ENCODE data around the gene PLVAP.

The PLVAP gene

GRCh38 chr19:17401628-17402027, 24.5 kb upstream of the PLVAP start:
- no peaks in the 10 kb centered on the region for H3K36me3 ChIP-seq (ENCODE audit: low read length)
- H3K4me2 ChIP-seq (ENCODE audit: low read depth, low read length, poor library complexity, severe bottlenecking), result no peak overlapping the region
- no peaks in the 10 kb centered on the region for H3K9me3 ChIP-seq (ENCODE audit: insufficient read depth, low read length)
- no peak overlapping the region for H3K4me3 ChIP-seq (ENCODE audit: insufficient read depth, low read length, poor library complexity, severe bottlenecking)
- no peak overlapping the region for H2AFZ ChIP-seq (ENCODE audit: low read depth, low read length, severe bottlenecking)
- peaks cover 8% of the 10 kb centered on the region; the same call in 1 of the 2 replicates for H3K79me2 ChIP-seq (ENCODE audit: insufficient read depth, low read length)
- no peaks in the 10 kb centered on the region for H4K20me1 ChIP-seq (ENCODE audit: low read depth, low read length)
- H3F3A ChIP-seq (ENCODE audit: insufficient read depth), result peaks cover 3% of the 10 kb centered on the region; the same call in 1 of the 2 replicates
- H3K27me3 ChIP-seq (ENCODE audit: low read length), result no peaks in the 10 kb centered on the region
- no peak overlapping the region for H3K9ac ChIP-seq (ENCODE audit: low read length)
- H3K27ac ChIP-seq (ENCODE audit: low read depth, low read length), result no peak overlapping the region
- no peak for TF ChIP-seq EZH2phosphoT487 (conservative IDR thresholded peaks at IDR 0.05; ENCODE audit: low read length)
- TF ChIP-seq CTCF (IDR thresholded peaks at IDR 0.05; ENCODE audit: insufficient read depth, low read length, poor library complexity, severe bottlenecking), result no peak
- no peaks in the 10 kb centered on the region for H3K9me2 ChIP-seq (replicated peaks; ENCODE audit: insufficient read depth, low read length)

GRCh38 chr19:17398902-17399527, 21.9 kb upstream of the PLVAP start:
- H3F3A ChIP-seq (ENCODE audit: insufficient read depth), result no peaks in the 10 kb centered on the region
- H3K9ac ChIP-seq (ENCODE audit: low read length), result no peak overlapping the region
- no peak for TF ChIP-seq EZH2phosphoT487 (conservative IDR thresholded peaks at IDR 0.05; ENCODE audit: low read length)
- TF ChIP-seq CTCF (IDR thresholded peaks at IDR 0.05; ENCODE audit: insufficient read depth, low read length, poor library complexity, severe bottlenecking), result no peak
- H2AFZ ChIP-seq (ENCODE audit: low read depth, low read length, severe bottlenecking), result no peak overlapping the region
- no peak overlapping the region for H3K4me3 ChIP-seq (ENCODE audit: insufficient read depth, low read length, poor library complexity, severe bottlenecking)
- H3K27me3 ChIP-seq (ENCODE audit: low read length), result no peaks in the 10 kb centered on the region
- no peak overlapping the region for H3K4me2 ChIP-seq (ENCODE audit: low read depth, low read length, poor library complexity, severe bottlenecking)
- no peaks in the 10 kb centered on the region for H3K36me3 ChIP-seq (ENCODE audit: low read length)
- H3K9me3 ChIP-seq (ENCODE audit: insufficient read depth, low read length), result no peaks in the 10 kb centered on the region
- no peak overlapping the region for H3K27ac ChIP-seq (ENCODE audit: low read depth, low read length)
- H3K9me2 ChIP-seq (replicated peaks; ENCODE audit: insufficient read depth, low read length), result no peaks in the 10 kb centered on the region
- no peaks in the 10 kb centered on the region for H3K79me2 ChIP-seq (ENCODE audit: insufficient read depth, low read length)
- no peaks in the 10 kb centered on the region for H4K20me1 ChIP-seq (ENCODE audit: low read depth, low read length)

- no peak overlapping the region for H2AFZ ChIP-seq (ENCODE audit: low read depth, low read length, severe bottlenecking)
- H3K9ac ChIP-seq (ENCODE audit: low read length), result no peak overlapping the region
- H3F3A ChIP-seq (ENCODE audit: insufficient read depth), result 0 out of 2 replicates have a peak, but pooled peaks cover 3% of the 10 kb centered on the region
These were observed 17.8 kb upstream of the PLVAP start for GRCh38 chr19:17394891-17395415.

More at GRCh38 chr19:17394891-17395415, 17.8 kb upstream of the PLVAP start:
- Histone ChIP-seq H4K20me1 (ENCODE audit: low read depth, low read length) (no peaks in the 10 kb centered on the region), H3K9me3 (ENCODE audit: insufficient read depth, low read length) (no peaks in the 10 kb centered on the region), H3K36me3 (ENCODE audit: low read length) (no peaks in the 10 kb centered on the region), H3K79me2 (ENCODE audit: insufficient read depth, low read length) (no peaks in the 10 kb centered on the region), H3K9me2 (replicated peaks; ENCODE audit: insufficient read depth, low read length) (no peaks in the 10 kb centered on the region), H3K27me3 (ENCODE audit: low read length) (no peaks in the 10 kb centered on the region), H3K4me3 (ENCODE audit: insufficient read depth, low read length, poor library complexity, severe bottlenecking) (no peak overlapping the region), H3K4me2 (ENCODE audit: low read depth, low read length, poor library complexity, severe bottlenecking) (no peak overlapping the region), H3K27ac (ENCODE audit: low read depth, low read length) (no peak overlapping the region)
- TF ChIP-seq CTCF (IDR thresholded peaks at IDR 0.05; ENCODE audit: insufficient read depth, low read length, poor library complexity, severe bottlenecking), result peak; percentile 39
- TF ChIP-seq EZH2phosphoT487 (conservative IDR thresholded peaks at IDR 0.05; ENCODE audit: low read length), result no peak
